HPDE6-E6E7 (cell line): ENCODE measurements around the gene ZNRF3.
A peak's percentile ranks its signal among the peaks of the same experiment; 100 is the strongest.
"Not testable (repeated sequence)": the region's sequence is repeated elsewhere in the genome, so short reads cannot be mapped to it uniquely, and the experiment has no call there.

Experiments used
- DNase-seq: peaks from one replicate; pipeline ENCODE4 v3.0.0; 2011; ENCODE audit warnings: missing footprints; ENCODE audit errors: extremely low spot score

ZNRF3 gene

DNA sequence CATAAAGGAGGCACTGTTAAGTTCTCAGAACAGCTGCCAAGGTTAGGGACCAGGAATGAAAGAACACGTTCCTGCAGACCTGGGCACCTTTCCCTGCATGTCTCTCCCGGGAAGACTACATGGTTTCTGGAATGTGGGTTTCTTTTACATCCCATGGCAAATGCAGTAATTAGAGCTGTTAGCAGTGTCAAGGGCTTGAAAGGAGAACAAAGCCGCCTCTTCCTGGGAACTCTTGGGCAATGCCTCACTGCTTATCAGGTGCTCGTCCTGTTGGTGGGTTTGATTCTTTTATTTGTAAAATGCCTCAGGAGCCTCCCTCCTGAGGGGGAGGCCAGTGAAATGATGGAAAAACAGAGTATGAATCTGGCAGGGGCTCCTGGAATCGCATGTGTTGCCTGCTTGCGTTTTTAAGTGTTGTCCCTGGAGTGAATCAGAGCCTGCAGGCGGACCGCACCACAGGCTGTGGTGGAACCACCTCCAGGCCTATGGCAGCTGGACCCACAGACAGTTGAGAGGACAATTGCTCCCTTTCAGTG lies 179.0 kb downstream of the ZNRF3 start:
- no peak for DNase-seq

DNA sequence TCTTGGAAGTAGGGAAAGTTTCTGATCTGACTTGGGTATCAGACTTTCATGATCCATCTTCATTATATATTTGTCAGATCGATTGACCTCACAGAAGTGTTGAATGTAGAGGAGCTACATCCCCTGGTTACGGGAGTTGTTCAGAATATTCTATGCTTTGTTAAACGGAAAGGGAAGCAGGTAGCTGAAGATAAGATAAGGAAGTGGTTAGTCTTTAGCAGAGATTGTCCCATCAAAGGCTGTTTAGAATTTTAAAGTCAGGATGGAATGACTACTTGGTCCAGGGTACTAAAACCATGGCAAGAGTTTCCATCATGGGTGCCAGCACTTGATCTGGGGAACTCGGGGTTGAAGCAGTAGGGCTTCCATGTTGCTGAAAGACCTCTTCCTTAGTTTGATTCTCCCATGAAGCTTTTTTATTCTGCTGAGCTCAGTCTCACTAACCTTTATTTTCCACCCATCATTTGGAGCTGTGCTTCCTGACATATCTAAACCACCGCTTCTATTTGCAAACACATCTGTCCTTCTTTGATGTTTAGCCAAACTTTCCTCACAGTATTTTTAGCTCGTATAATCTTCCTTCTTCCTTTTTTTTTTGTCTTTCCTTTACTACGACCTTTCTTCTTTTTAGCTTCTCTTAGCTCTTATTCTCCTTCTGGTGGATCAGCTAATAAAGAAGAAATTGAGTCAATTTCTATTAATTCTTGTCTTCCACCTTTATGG lies 182.3 kb downstream of the ZNRF3 start:
- no peak for DNase-seq

- DNase-seq = no peak
Measured at GRCh38 chr22:29069463-29069862, 186.1 kb downstream of the ZNRF3 start.

DNA sequence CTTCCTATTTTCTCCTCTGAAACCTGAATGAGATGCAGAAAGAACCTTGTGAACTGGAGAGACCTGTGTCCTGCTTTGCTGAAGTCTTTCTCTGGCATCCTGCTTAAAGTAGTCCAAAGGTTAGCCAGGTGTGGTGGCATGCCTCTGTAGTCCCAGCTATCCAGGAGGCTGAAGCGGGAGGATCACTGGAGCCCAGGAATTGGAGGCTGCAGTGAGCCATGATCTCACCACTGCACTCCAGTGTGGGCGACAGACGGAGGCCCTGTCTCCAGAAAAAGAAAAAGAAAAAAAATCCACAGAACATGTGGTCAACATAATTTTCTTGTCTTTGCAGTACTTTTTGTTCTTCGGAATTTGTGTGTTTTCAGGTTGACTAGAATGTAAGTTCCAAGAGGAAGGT lies 187.1 kb downstream of the ZNRF3 start:
- DNase-seq = no peak

- DNase-seq = peak; percentile 81
Measured at GRCh38 chr22:29071261-29072045, 188.1 kb downstream of the ZNRF3 start.

- DNase-seq = peak; percentile 92
Measured at GRCh38 chr22:29072193-29072978, 189.0 kb downstream of the ZNRF3 start.

- no peak for DNase-seq
Measured at GRCh38 chr22:29072979-29073617, 189.7 kb downstream of the ZNRF3 start, which contains the start of gene KREMEN1. KREMEN1 (plus strand) TSS chr22:29073035; CDS start chr22:29073131, 96 bp downstream.

DNA sequence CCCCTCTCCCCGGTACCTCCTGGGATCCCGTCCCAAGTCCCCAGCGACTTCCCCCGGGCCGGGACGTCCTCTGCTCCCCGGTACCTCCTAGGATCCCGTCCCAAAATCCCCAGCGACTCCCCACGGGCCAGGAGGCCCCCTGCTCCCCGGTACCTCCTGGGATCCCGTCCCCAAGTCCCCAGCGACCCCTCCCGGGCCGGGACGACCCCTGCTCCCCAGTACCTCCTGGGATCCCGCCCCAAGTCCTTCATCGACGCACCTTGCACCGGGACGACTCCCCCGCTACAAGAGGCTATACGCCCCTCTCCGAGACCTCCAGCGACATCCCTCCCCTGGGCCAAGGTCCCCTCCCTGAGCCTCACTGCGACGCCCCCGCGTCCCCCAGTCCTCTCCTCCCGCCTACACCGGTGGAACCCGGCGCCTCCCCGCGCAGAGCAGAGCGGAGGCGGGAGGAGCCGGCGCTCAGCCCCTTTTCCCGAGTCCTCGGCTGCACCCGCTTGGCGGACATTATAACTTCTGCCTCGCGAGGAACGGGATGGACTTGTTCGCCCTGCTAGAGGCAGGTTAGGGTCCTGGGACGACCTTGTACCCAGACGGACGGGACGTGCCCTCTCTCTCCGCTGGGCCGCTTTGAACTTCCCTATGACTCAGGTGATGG lies 190.4 kb downstream of the ZNRF3 start:
- DNase-seq = peak; percentile 34

DNA sequence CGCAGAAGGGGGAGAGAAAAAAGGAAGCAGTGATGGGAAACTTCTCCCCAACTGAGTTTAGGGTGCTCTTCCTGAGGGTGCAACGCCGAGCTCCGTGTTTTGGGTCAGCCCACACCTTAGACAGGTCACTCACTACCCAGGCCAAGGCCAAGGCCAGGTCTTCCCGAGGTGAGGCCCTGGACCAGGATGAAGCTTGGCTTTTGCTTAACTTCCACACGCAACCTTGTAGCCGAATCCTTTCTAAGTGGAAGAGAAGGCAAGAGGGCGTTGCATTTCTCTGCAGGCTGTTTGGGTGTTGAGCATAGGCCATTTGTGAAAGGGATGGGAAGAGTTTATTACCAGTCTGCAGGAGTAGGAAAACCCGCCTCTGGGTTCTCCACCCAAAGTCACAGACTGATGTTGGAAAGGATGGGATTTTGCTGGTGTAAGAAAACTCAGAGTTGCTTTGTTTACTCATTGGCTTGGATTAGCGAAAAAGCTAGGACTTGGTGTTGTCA lies 191.0 kb downstream of the ZNRF3 start:
- DNase-seq = no peak

- DNase-seq = no peak
Measured at GRCh38 chr22:29078036-29078868, 194.9 kb downstream of the ZNRF3 start.

DNA sequence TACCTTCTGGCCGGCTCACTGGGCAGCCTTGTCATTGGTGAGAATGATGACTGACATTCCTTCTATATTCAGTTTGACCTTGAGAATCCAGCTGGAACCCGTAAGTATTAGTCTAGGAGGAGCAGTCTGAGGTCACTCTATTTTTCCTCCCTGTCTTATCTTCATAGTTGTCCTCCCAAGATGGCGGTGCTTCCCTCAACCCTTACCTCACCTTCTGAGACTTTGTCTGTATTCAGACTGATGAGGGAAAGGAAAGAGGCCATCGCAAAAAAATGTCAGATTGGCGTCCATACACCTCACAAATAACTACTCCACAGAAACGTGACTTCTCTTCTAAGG lies 195.5 kb downstream of the ZNRF3 start:
- no peak for DNase-seq

- DNase-seq = no peak
Measured at GRCh38 chr22:29079218-29079901, 196.0 kb downstream of the ZNRF3 start.

- DNase-seq = no peak
Measured at GRCh38 chr22:29080106-29080975, 197.0 kb downstream of the ZNRF3 start.

GRCh38 chr22:29081517-29082236 lies 198.3 kb downstream of the ZNRF3 start:
- no peak for DNase-seq

GRCh38 chr22:29082826-29083545 lies 199.6 kb downstream of the ZNRF3 start:
- no peak for DNase-seq

DNA sequence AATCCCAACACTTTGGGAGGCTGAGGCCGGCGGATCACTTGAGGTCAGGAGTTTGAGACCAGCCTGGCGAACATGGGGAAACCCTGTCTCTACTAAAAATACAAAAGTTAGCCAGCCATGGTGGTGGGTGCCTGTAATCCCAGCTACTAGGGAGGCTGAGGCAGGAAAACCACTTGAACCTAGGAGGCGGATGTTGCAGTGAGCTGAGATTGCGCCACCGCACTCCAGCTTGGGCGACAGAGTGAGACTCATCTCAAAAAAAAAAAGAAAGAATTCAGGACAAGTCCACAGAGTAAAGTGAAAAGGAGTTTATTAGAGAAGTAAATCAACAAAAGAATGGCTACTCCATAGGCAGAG lies 200.2 kb downstream of the ZNRF3 start:
- not testable (repeated sequence) for DNase-seq

DNA sequence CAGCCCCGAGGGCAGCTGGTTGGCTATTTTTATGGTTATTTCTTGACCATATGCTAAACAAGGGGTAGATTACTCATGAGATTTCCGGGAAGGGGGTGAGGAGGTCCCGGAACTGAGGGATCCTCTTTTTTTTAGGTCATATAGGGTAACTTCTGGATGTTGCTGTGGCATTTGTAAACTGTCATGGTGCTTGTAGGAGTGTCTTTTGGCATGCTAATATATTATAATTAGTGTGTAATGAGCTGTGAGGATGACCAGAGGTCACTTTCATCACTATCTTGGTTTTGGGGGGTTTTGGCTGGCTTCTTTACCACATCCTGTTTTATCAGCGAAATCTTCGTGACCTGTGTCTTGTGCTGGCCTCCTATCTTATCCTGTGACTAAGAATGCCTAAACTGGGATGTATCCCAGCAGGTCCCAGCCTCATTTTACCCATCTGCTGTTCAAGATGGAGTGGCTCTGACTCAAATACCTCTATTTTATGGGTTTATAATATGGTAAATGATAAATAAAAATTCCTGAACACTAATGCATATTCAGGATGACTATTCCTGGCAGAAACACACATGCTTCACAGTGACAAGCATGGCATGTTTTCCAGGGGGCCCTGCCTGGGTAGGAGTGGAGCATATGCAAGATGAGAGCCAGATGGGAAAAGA lies 200.7 kb downstream of the ZNRF3 start:
- no peak for DNase-seq
